ENCODE data around the gene ZNF575. TPM values are rescaled to one million over a fixed set of nuclear protein-coding genes. Genes with fewer than 3 reads are reported as not detected.

Gene ZNF575
- total and polyA plus RNA-seq, 2 donors (not counting 3 experiments of a cell fraction or from before 2014, with no cell fraction given) = 0.57 to 3.0 TPM

DNA sequence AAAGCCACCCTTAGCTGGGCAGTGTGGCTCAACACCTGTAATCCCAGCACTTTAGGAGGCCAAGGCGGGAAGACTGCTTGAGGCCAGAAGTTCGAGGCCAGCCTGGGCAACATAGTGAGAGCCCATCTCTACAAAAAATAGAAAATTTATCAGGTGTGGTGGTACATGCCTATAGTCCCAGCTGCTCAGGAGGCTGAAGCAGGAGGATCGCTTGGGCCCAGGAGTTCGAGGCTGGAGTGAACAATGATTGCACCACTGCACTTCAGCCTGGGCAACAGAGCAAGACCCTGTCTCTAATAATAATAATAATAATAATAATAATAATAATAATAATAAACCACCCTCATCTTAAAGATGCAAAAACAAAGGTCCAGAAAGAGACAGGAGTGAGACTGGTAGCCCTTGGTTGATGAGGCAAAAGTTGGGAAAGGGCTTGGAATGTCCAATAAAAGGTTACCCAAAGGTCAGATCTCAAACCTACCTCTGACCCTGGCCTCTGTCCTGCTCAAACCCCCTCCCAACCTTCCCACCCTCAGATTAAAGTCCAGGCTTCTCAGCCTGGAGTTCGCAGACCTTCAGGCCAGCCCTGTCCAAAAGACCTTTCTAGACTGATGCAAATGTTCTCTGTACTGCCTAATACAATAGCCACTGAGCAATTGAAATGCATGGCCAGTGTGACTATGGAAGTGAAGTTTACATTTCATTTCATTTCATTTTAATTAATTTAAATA is 9.1 kb downstream of the ZNF575 start:
- Histone ChIP-seq H3K9ac (replicated peaks; ENCODE audit: extremely low read depth, insufficient read depth, low read length) (no peak overlapping the region), H2AFZ (ENCODE audit: low read depth, low read length) (no peak overlapping the region), H4K20me1 (replicated peaks; ENCODE audit: control insufficient read depth, extremely low read depth, insufficient read depth, low read length) (no peaks in the 10 kb centered on the region), H3K4me1 (ENCODE audit: control insufficient read depth, extremely low read depth, insufficient read depth, low read length) (no peaks in the 10 kb centered on the region), H3K4me3 (replicated peaks in 1 of 3; ENCODE audit: insufficient read depth in 1 of 3, low read depth in 1 of 3, low read length in 3 of 3) (no peak overlapping the region), H3K36me3 (ENCODE audit: control insufficient read depth in 2 of 2, extremely low read depth in 1 of 2, insufficient read depth in 2 of 2, low read length in 2 of 2) (peaks cover 5 to 30% of the 10 kb centered on the region in 2 experiments), H3K27ac (ENCODE audit: insufficient read depth, low read depth, low read length) (no peak overlapping the region), H3K9me3 (replicated peaks; ENCODE audit: control insufficient read depth, insufficient read depth, low read length) (no peaks in the 10 kb centered on the region), H3K27me3 (ENCODE audit: control insufficient read depth in 2 of 2, insufficient read depth in 2 of 2, low read length in 2 of 2) (no peaks in the 10 kb centered on the region), H3K79me2 (ENCODE audit: control insufficient read depth, insufficient read depth, low read length) (no peaks in the 10 kb centered on the region), H3K9me1 (replicated peaks; ENCODE audit: control insufficient read depth, extremely low read depth, insufficient read depth, low read length) (no peaks in the 10 kb centered on the region), H3K4me2 (ENCODE audit: insufficient read depth, low read length) (no peak overlapping the region)
- BruUV-seq (replicated peaks) = no TSS peak
- intact Hi-C loops (cut with micrococcal nuclease) = no loop called here
- ChIA-PET CTCF (interaction anchor here (0.8 kb wide), 1 partner anchor 13 kb away, joined by 4 read pairs; no protein-coding TSS in a partner anchor), POLR2A (no interaction called here)
- TF ChIP-seq GATA2 (IDR thresholded peaks at IDR 0.05; ENCODE audit: insufficient read depth, insufficient read length, low read depth, low read length) (no peak), EZH2 (IDR thresholded peaks at IDR 0.05; ENCODE audit: borderline replicate concordance, low read depth, low read length, severe bottlenecking) (no peak), MYC (IDR thresholded peaks at IDR 0.05; ENCODE audit: low read depth, low read length) (no peak), JUN (IDR thresholded peaks at IDR 0.05; ENCODE audit: borderline replicate concordance, insufficient read depth, insufficient read length, low read depth) (no peak), FOS (IDR thresholded peaks at IDR 0.05; ENCODE audit: borderline replicate concordance, insufficient read depth, low read length) (no peak), POLR2A (IDR thresholded peaks at IDR 0.05; ENCODE audit: low read depth, low read length) (no peak), POLR2AphosphoS5 (IDR thresholded peaks at IDR 0.05; ENCODE audit: insufficient read depth, low read depth, low read length) (no peak)
- TF ChIP-seq, protein P1, sequence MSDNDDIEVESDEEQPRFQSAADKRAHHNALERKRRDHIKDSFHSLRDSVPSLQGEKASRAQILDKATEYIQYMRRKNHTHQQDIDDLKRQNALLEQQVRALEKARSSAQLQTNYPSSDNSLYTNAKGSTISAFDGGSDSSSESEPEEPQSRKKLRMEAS (IDR thresholded peaks at IDR 0.05; ENCODE audit: insufficient read depth, insufficient read length) = no peak
- TF ChIP-seq, protein P2, sequence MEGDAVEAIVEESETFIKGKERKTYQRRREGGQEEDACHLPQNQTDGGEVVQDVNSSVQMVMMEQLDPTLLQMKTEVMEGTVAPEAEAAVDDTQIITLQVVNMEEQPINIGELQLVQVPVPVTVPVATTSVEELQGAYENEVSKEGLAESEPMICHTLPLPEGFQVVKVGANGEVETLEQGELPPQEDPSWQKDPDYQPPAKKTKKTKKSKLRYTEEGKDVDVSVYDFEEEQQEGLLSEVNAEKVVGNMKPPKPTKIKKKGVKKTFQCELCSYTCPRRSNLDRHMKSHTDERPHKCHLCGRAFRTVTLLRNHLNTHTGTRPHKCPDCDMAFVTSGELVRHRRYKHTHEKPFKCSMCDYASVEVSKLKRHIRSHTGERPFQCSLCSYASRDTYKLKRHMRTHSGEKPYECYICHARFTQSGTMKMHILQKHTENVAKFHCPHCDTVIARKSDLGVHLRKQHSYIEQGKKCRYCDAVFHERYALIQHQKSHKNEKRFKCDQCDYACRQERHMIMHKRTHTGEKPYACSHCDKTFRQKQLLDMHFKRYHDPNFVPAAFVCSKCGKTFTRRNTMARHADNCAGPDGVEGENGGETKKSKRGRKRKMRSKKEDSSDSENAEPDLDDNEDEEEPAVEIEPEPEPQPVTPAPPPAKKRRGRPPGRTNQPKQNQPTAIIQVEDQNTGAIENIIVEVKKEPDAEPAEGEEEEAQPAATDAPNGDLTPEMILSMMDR (IDR thresholded peaks at IDR 0.05; ENCODE audit: extremely low read depth in 1 of 2, insufficient read depth in 1 of 2, low read depth in 1 of 2, low read length in 2 of 2) = no peak
- dilution Hi-C loops (cut with MboI; ENCODE audit: extremely low pct_ligation_motif_present, low sequenced_read_pairs) = no loop called here
- DNase-seq (ENCODE audit: low read depth, low spot score) (no peak), FAIRE-seq (no peak)

Measured in endothelial cell of umbilical vein (primary cell).